ENCODE measurements around the gene CDH4. TPM values are rescaled to one million over a fixed set of nuclear protein-coding genes. Genes with fewer than 3 reads are reported as not detected.

Gene CDH4
- total and polyA plus RNA-seq, 2 of the 4 experiments (the other 2 are of a cell fraction): 1.6 to 3.5 TPM

- H2BK120ac ChIP-seq (ENCODE audit: low read depth, low read length): no peak overlapping the region
- no peaks in the 10 kb centered on the region for H4K20me1 ChIP-seq (ENCODE audit: insufficient read depth, low read length)
- H2AFZ ChIP-seq (replicated peaks; ENCODE audit: low read length, poor library complexity): no peak overlapping the region
- H3K18ac ChIP-seq (ENCODE audit: low read depth, low read length): no peak overlapping the region
- in situ Hi-C loops (cut with MboI; ENCODE audit: low sequenced_read_pairs): loop anchor here (25.0 kb wide), 1 partner anchor 628 kb away; no protein-coding TSS in a partner anchor
- no peak overlapping the region for H3K56ac ChIP-seq (ENCODE audit: extremely low read depth, insufficient read depth, low read length)
- peaks cover 3% of the 10 kb centered on the region for H3K9me3 ChIP-seq (ENCODE audit: control insufficient read depth, insufficient read depth, low read length)
- no peak overlapping the region for H3K9ac ChIP-seq (ENCODE audit: low read depth, low read length)
- intact Hi-C loops (cut with micrococcal nuclease): loop anchor here (5.0 to 10.0 kb wide), 2 partner anchors 638 to 1205 kb away; no protein-coding TSS in a partner anchor
- dilution Hi-C loops (cut with HindIII; ENCODE audit: low sequenced_read_pairs, unreplicated experiment): no loop called here
- no TSS peak for BruUV-seq (replicated peaks)
- no peak overlapping the region for H4K8ac ChIP-seq (ENCODE audit: low read depth in 2 of 2, low read length in 2 of 2)
- H3K4me2 ChIP-seq (ENCODE audit: low read depth, low read length): no peak overlapping the region
- no peak overlapping the region for H2AK9ac ChIP-seq (replicated peaks; ENCODE audit: low read depth, low read length, poor library complexity)
- POLR2A ChIA-PET (ENCODE audit: unreplicated experiment): no interaction called here
- H2BK5ac ChIP-seq (ENCODE audit: low read depth, low read length, poor library complexity, severe bottlenecking): no peak overlapping the region
- no peak overlapping the region for H3K27ac ChIP-seq (ENCODE audit: insufficient read depth, low read length)
- H3K4me1 ChIP-seq (ENCODE audit: control insufficient read depth, insufficient read depth, low read length): peaks cover 4% of the 10 kb centered on the region; the same call in 1 of the 2 replicates
- no peak overlapping the region for H2BK20ac ChIP-seq (ENCODE audit: low read depth, low read length)
- peaks cover 6 to 9% of the 10 kb centered on the region in 2 experiments; a peak in 2 of 4 replicates for H3K79me1 ChIP-seq (ENCODE audit: low read depth in 1 of 2, low read length in 2 of 2)
- no CpG with 5 or more reads among the region's 3 CpGs for WGBS, 2 experiments (ENCODE audit: extremely low coverage in 2 of 2, insufficient read length in 1 of 2)
- CTCF ChIA-PET: no interaction called here
- H3K9me1 ChIP-seq (ENCODE audit: insufficient read depth, low read length): 0 out of 2 replicates have a peak, but pooled peaks cover 2% of the 10 kb centered on the region
- H3K4me3 ChIP-seq (ENCODE audit: insufficient read depth, low read depth, low read length): no peak overlapping the region
- no peak for TF ChIP-seq USF2 (IDR thresholded peaks at IDR 0.05; ENCODE audit: low read depth, low read length)
- no peak for TF ChIP-seq CHD1 (IDR thresholded peaks at IDR 0.05; ENCODE audit: low read depth, low read length)
- TF ChIP-seq RCOR1 (IDR thresholded peaks at IDR 0.05; ENCODE audit: insufficient replicate concordance, low read length): no peak
- no peak for TF ChIP-seq RAD21 (IDR thresholded peaks at IDR 0.05; ENCODE audit: low read length)
- TF ChIP-seq BHLHE40 (IDR thresholded peaks at IDR 0.05; ENCODE audit: low read depth, low read length): no peak
- no peak for TF ChIP-seq ELK1 (IDR thresholded peaks at IDR 0.05; ENCODE audit: borderline replicate concordance, low read depth, low read length)
- no peak for TF ChIP-seq MXI1 (IDR thresholded peaks at IDR 0.05; ENCODE audit: borderline replicate concordance, low read depth, low read length)
- no peak for TF ChIP-seq CTCF (conservative IDR thresholded peaks at IDR 0.05; ENCODE audit: low read depth, low read length)
- no peak for TF ChIP-seq MAZ (IDR thresholded peaks at IDR 0.05; ENCODE audit: borderline replicate concordance, low read depth, low read length)
- no peak overlapping the region for H2AK5ac ChIP-seq (ENCODE audit: low read depth, low read length)
- no peak overlapping the region for H4K91ac ChIP-seq (ENCODE audit: insufficient read depth, low read depth, low read length)
- no peak overlapping the region for H3K14ac ChIP-seq (replicated peaks; ENCODE audit: low read depth, low read length)
- ATAC-seq (ENCODE audit: low read depth): no peak
- H3K4ac ChIP-seq (ENCODE audit: low read depth, low read length): no peak overlapping the region
- no peak overlapping the region for H3K23ac ChIP-seq (ENCODE audit: low read depth, low read length)
- no peak for DNase-seq
- H3K36me3 ChIP-seq (ENCODE audit: control insufficient read depth, insufficient read depth, low read length): peaks cover 1% of the 10 kb centered on the region; the same call in 1 of the 2 replicates
- no peak overlapping the region for H2BK15ac ChIP-seq (ENCODE audit: low read depth, low read length)
- H3K27me3 ChIP-seq (ENCODE audit: control insufficient read depth, insufficient read depth, low read length): no peaks in the 10 kb centered on the region; the same call in 1 of the 2 replicates
- no peak overlapping the region for H4K5ac ChIP-seq (ENCODE audit: low read depth, low read length)
Measured at GRCh38 chr20:61259741-61260140, 7.7 kb downstream of the CDH4 start.

All from IMR-90 (cell line).